Stomach (tissue), 9 donors: ENCODE data around the gene KANK2. TPM values are rescaled to one million over a fixed set of nuclear protein-coding genes. Genes with fewer than 3 reads are reported as not detected.

Experiments used
- DNase-seq, 2 donors: peaks; one replicate each; pipeline versions ENCODE4 v3.0.0 to v3.0.0-alpha.2; 2013 to 2019
- H3K27ac ChIP-seq, 5 donors: fragments of 200-600 bp in 4 of 5; sonication (generic) in 4 of 5; one replicate each; pipeline ENCODE4 v1.5.1; 2013 to 2019; ENCODE audit warnings: mild to moderate bottlenecking in 1 of 5, moderate library complexity in 1 of 5
- H3K27me3 ChIP-seq, 3 donors: fragments of 200-600 bp; sonication (generic); one replicate each; pipeline ENCODE4 v1.5.1; 2017 to 2019; ENCODE audit warnings: mixed run types in 1 of 3
- H3K36me3 ChIP-seq, 4 donors: fragments of 200-600 bp; sonication (generic); 1 replicate in 3 of 4; 2 replicates in 1 of 4; pipeline ENCODE4 v1.5.1; 2016 to 2019
- H3K4me1 ChIP-seq, 4 donors: fragments of 200-600 bp; sonication (generic); one replicate each; pipeline ENCODE4 v1.5.1; 2016 to 2019
- H3K4me3 ChIP-seq, 4 donors: fragments of 200-600 bp; sonication (generic) in 3 of 4; one replicate each; pipeline ENCODE4 v1.5.1; 2016 to 2019; ENCODE audit warnings: mild to moderate bottlenecking in 1 of 4
- H3K9me3 ChIP-seq, 4 donors: fragments of 200-600 bp; sonication (generic); one replicate each; pipeline ENCODE4 v1.5.1; 2016 to 2019
- EP300 ChIP-seq: sonication (generic); formaldehyde crosslinking; IDR thresholded peaks from one replicate; pipeline ENCODE4 v1.6.1; 2017; ENCODE audit warnings: antibody characterized with exemption
- POLR2A ChIP-seq, 4 donors: fragments of 450-650 bp; IDR thresholded peaks; one replicate each; pipeline ENCODE4 v1.6.1; 2016; ENCODE audit warnings: antibody characterized with exemption in 4 of 4, control low read depth in 2 of 4, mild to moderate bottlenecking in 1 of 4, moderate library complexity in 1 of 4
- POLR2AphosphoS5 ChIP-seq, 3 donors: sonication (generic); formaldehyde crosslinking; IDR thresholded peaks; one replicate each; pipeline ENCODE4 v1.6.1; 2016; ENCODE audit warnings: antibody characterized with exemption in 3 of 3
- WGBS, 5 donors: extraction: QIAGEN DNeasy Blood & Tissue Kit in 3 of 5; methylation state at CpG; one replicate each; pipeline versions ENCODE4 v1.1.5 to v1.1.7; 2013 to 2018; 5-methylcytosine and 5-hydroxymethylcytosine counted together
- intact Hi-C: fragments of 100-400 bp; cut with DNase I; formaldehyde crosslinking; loops from one replicate; pipeline ENCODE4 v1.15.1; 2023; ENCODE audit warnings: low total_unique reads
- polyA plus RNA-seq, 3 donors: library from polyadenylated mRNA; stranded (reverse); fragments of 200-250 nt; gene quantifications; one replicate each; pipeline ENCODE4 v1.2.3, GENCODE V29; 2013
- total RNA-seq, 5 donors: library from RNA; depleted of rRNA; stranded (reverse); fragments of >200 nt; gene quantifications; one replicate each; pipeline versions ENCODE4 v1.1.0 to v1.2.3, GENCODE V29; 2014 to 2016
- TF ChIP-seq, protein P1 (sequence below), 7 experiments: fragments of 450-650 bp in 4 of 7; fragments of 200-600 bp in 3 of 7; sonication (generic) in 3 of 7; IDR thresholded peaks; one replicate each; pipeline ENCODE4 v1.5.1; 2016 to 2019; ENCODE audit warnings: antibody characterized with exemption in 7 of 7, control low read depth in 2 of 7, mild to moderate bottlenecking in 1 of 7
- donor health status: healthy with polysubstance abuse.
- donor health status: Bipolar disorder and iron deficiency.
- donor health status: healthy.

KANK2 gene
- total and polyA plus RNA-seq, 8 donors, result 82.4 to 415 (median 174) TPM

GRCh38 chr19:11236324-11237301 is 39.3 kb upstream of the KANK2 start:
- Histone ChIP-seq H3K27me3 (no peaks in the 10 kb centered on the region), H3K4me1 (no peaks in the 10 kb centered on the region), H3K4me3 (no peak overlapping the region), H3K9me3 (peaks cover 0 to 13% (median 4%) of the 10 kb centered on the region in 4 donors), H3K27ac (no peak overlapping the region), H3K36me3 (peaks cover 16 to 92% (median 91%) of the 10 kb centered on the region in 4 donors)
- 83 to 94% (median 91%) methylated on average over 7 to 31 of the region's 31 CpGs for WGBS, 5 donors
- intact Hi-C loops, result no loop called here
- TF ChIP-seq POLR2A (IDR thresholded peaks at IDR 0.05) (no peak), POLR2AphosphoS5 (IDR thresholded peaks at IDR 0.05) (no peak), EP300 (no peak)
- TF ChIP-seq, protein P1, sequence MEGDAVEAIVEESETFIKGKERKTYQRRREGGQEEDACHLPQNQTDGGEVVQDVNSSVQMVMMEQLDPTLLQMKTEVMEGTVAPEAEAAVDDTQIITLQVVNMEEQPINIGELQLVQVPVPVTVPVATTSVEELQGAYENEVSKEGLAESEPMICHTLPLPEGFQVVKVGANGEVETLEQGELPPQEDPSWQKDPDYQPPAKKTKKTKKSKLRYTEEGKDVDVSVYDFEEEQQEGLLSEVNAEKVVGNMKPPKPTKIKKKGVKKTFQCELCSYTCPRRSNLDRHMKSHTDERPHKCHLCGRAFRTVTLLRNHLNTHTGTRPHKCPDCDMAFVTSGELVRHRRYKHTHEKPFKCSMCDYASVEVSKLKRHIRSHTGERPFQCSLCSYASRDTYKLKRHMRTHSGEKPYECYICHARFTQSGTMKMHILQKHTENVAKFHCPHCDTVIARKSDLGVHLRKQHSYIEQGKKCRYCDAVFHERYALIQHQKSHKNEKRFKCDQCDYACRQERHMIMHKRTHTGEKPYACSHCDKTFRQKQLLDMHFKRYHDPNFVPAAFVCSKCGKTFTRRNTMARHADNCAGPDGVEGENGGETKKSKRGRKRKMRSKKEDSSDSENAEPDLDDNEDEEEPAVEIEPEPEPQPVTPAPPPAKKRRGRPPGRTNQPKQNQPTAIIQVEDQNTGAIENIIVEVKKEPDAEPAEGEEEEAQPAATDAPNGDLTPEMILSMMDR (IDR thresholded peaks at IDR 0.05), result no peak
- DNase-seq, result no peak

DNA sequence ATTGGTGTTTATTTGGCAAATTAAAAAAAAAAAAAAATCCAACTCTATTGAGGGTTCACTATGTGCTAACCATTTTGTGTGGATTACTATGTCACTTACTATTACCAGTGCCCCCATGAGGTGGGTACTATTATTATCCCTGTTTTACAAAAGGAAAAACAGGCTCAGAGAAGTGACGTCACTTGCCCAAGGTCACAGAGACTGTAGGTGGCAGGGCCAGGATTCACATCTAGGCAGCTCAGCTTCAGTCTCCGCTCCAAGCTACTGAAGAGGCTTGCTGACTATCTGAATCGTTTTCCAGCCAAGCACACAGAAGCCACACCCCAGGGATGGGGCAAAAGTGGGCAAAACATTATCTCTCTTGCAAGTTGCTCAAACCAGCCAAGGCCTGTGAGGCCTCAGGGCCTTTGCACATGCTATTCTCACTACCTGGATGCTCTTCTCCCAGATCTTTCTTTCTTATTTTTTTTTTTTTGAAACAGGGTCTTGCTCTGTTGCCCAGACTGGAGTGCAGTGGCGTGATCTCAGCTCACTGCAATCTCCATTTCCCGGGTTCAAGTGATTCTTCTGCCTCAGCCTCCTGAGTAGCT is 37.2 kb upstream of the KANK2 start:
- H3K27me3 ChIP-seq, result no peaks in the 10 kb centered on the region
- DNase-seq, result no peak
- H3K27ac ChIP-seq, result no peak overlapping the region
- 79 to 91% (median 89%) methylated on average over 5 of the region's 5 CpGs for WGBS, 5 donors
- no peak overlapping the region for H3K4me3 ChIP-seq
- intact Hi-C loops, result no loop called here
- TF ChIP-seq POLR2A (IDR thresholded peaks at IDR 0.05), result no peak
- TF ChIP-seq, protein P1 (IDR thresholded peaks at IDR 0.05), result no peak
- no peak for TF ChIP-seq EP300
- no peak for TF ChIP-seq POLR2AphosphoS5 (IDR thresholded peaks at IDR 0.05)
- H3K4me1 ChIP-seq, result no peaks in the 10 kb centered on the region
- H3K9me3 ChIP-seq, result peaks cover 0 to 12% (median 4%) of the 10 kb centered on the region in 4 donors
- H3K36me3 ChIP-seq, result peaks cover 19 to 92% (median 88%) of the 10 kb centered on the region in 4 donors

- Histone ChIP-seq H3K4me1 (no peaks in the 10 kb centered on the region), H3K27me3 (no peaks in the 10 kb centered on the region), H3K9me3 (no peaks in the 10 kb centered on the region), H3K4me3 (no peak overlapping the region), H3K27ac (no peak overlapping the region), H3K36me3 (peaks cover 19 to 86% (median 80%) of the 10 kb centered on the region in 4 donors)
- intact Hi-C loops, result no loop called here
- 88 to 92% (median 91%) methylated on average over 15 of the region's 15 CpGs for WGBS, 5 donors
- DNase-seq, result no peak
- TF ChIP-seq EP300, result no peak
- no peak for TF ChIP-seq POLR2A (IDR thresholded peaks at IDR 0.05)
- no peak for TF ChIP-seq POLR2AphosphoS5 (IDR thresholded peaks at IDR 0.05)
- TF ChIP-seq, protein P1 (IDR thresholded peaks at IDR 0.05), result no peak
These were observed 35.7 kb upstream of the KANK2 start for GRCh38 chr19:11233073-11233472.

DNA sequence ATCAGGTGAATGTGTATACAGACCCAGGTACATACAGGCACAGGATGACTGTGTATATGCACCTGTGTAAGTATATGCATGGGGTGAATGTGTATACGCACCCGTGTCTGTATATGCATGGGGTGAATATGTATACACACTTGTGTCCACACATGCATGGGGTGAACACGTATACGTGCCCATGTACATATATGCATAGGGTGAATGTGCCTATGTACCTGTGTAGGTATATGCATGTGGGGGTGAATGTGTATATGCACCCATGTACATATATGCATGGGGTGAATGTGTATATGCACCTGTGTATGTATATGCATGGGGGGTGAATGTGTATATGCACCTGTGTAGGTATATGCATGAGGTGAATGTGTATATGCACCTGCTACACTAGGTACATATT is 35.2 kb upstream of the KANK2 start:
- intact Hi-C loops, result no loop called here
- 87 to 94% (median 91%) methylated on average over 4 of the region's 4 CpGs for WGBS, 5 donors
- Histone ChIP-seq H3K27me3 (no peaks in the 10 kb centered on the region), H3K36me3 (peaks cover 19 to 81% (median 74%) of the 10 kb centered on the region in 4 donors), H3K9me3 (no peaks in the 10 kb centered on the region), H3K4me3 (no peak overlapping the region), H3K27ac (no peak overlapping the region), H3K4me1 (no peaks in the 10 kb centered on the region)
- no peak for TF ChIP-seq POLR2AphosphoS5 (IDR thresholded peaks at IDR 0.05)
- TF ChIP-seq POLR2A (IDR thresholded peaks at IDR 0.05), result no peak
- TF ChIP-seq, protein P1 (IDR thresholded peaks at IDR 0.05), result no peak
- TF ChIP-seq EP300, result no peak
- no peak for DNase-seq
